Upper lobe of left lung (tissue), 6 donors: ENCODE results near the gene HSD17B2. TPM values are rescaled to one million over a fixed set of nuclear protein-coding genes. Genes with fewer than 3 reads are reported as not detected.
A peak's percentile ranks its signal among the peaks of the same experiment; 100 is the strongest.

Experiments
- ATAC-seq, 2 donors: fragments of 200-7000 bp; cut with Tn5 transposase; one replicate each; pipeline ENCODE4 v1.9.1; 2022; ENCODE audit warnings: mild to moderate bottlenecking in 2 of 2, moderate library complexity in 2 of 2; ENCODE audit not compliant: low FRiP score in 2 of 2
- DNase-seq, 2 donors: peaks; one replicate each; pipeline ENCODE4 v3.0.0-alpha.2; 2019 to 2020
- H3K27ac ChIP-seq, 4 donors: fragments of 200-600 bp; sonication (generic); one replicate each; pipeline ENCODE4 v1.5.1; 2016 to 2019
- H3K27me3 ChIP-seq, 4 donors: fragments of 200-600 bp; sonication (generic); one replicate each; pipeline ENCODE4 v1.5.1; 2017 to 2019
- H3K36me3 ChIP-seq, 4 donors: fragments of 200-600 bp; sonication (generic); one replicate each; pipeline ENCODE4 v1.5.1; 2016 to 2019
- H3K4me1 ChIP-seq, 4 donors: fragments of 200-600 bp; sonication (generic); one replicate each; pipeline ENCODE4 v1.5.1; 2018 to 2019
- H3K4me3 ChIP-seq, 4 donors: fragments of 200-600 bp; sonication (generic); one replicate each; pipeline ENCODE4 v1.5.1; 2017 to 2019; ENCODE audit warnings: mild to moderate bottlenecking in 2 of 4, moderate library complexity in 1 of 4
- H3K9me3 ChIP-seq, 4 donors: fragments of 200-600 bp; sonication (generic); one replicate each; pipeline ENCODE4 v1.5.1; 2018 to 2019
- CTCF ChIP-seq, 6 experiments: fragments of 450-650 bp in 4 of 6; fragments of 200-600 bp in 2 of 6; sonication (generic) in 2 of 6; IDR thresholded peaks; one replicate each; pipeline ENCODE4 v1.5.1; 2016 to 2019; ENCODE audit warnings: antibody characterized with exemption in 6 of 6
- EP300 ChIP-seq, 4 donors: sonication (generic); formaldehyde crosslinking; IDR thresholded peaks; one replicate each; pipeline ENCODE4 v1.5.1; 2017; ENCODE audit warnings: antibody characterized with exemption in 4 of 4, control low read depth in 2 of 4
- POLR2A ChIP-seq, 4 donors: fragments of 450-650 bp; IDR thresholded peaks; one replicate each; pipeline ENCODE4 v1.5.1; 2016 to 2017; ENCODE audit warnings: antibody characterized with exemption in 4 of 4, mild to moderate bottlenecking in 2 of 4
- POLR2AphosphoS5 ChIP-seq, 2 donors: sonication (generic); formaldehyde crosslinking; IDR thresholded peaks; one replicate each; pipeline ENCODE4 v1.5.1; 2017; ENCODE audit warnings: antibody characterized with exemption in 2 of 2
- WGBS, 2 donors: methylation state at CpG; one replicate each; pipeline ENCODE4 v1.1.5; 2017 to 2018; 5-methylcytosine and 5-hydroxymethylcytosine counted together
- total RNA-seq, 6 donors: library from RNA; depleted of rRNA in 4 of 6; stranded (reverse); fragments of >200 nt in 4 of 6; gene quantifications; one replicate each; pipeline versions ENCODE4 v1.1.0 to v1.2.1, GENCODE V29; 2016 to 2021
- donor health status: DM: no; HTN: no; CAD: no; lungs with moderate emphysema.
- donor health status: DM: no; HTN: yes; CAD: no; lungs with severe emphysema.

The HSD17B2 gene
- total RNA-seq, 6 donors from 2014 or later = 0.49 to 2.0 (median 1.4) TPM; not detected in 2

GRCh38 chr16:81995651-81996050 lies 39.4 kb upstream of the HSD17B2 start:
- Histone ChIP-seq H3K36me3 (peaks cover 0 to 12% (median 0%) of the 10 kb centered on the region in 4 donors), H3K27me3 (no peaks in the 10 kb centered on the region), H3K9me3 (no peaks in the 10 kb centered on the region), H3K4me1 (peaks cover 10 to 22% (median 14%) of the 10 kb centered on the region in 4 donors), H3K27ac (peak overlapping the region in 2 of 4 donors; percentile 20 to 67), H3K4me3 (no peak overlapping the region)
- no peak for TF ChIP-seq POLR2AphosphoS5 (IDR thresholded peaks at IDR 0.05)
- no peak for ATAC-seq
- WGBS, 2 donors = 65 to 73% methylated on average over 3 of the region's 3 CpGs
- no peak for DNase-seq

- H3K36me3 ChIP-seq = peaks cover 0 to 12% (median 0%) of the 10 kb centered on the region in 4 donors
- H3K4me1 ChIP-seq = peaks cover 10 to 22% (median 14%) of the 10 kb centered on the region in 4 donors
- TF ChIP-seq CTCF (IDR thresholded peaks at IDR 0.05) (peak in 3 of 6 experiments; percentile 13 to 23 (median 16)), POLR2AphosphoS5 (IDR thresholded peaks at IDR 0.05) (no peak)
- DNase-seq = no peak
- peak overlapping the region; percentile 24 to 67 (median 38) for H3K27ac ChIP-seq
- 65 to 67% methylated on average over 11 of the region's 11 CpGs for WGBS, 2 donors
- no peaks in the 10 kb centered on the region for H3K27me3 ChIP-seq
- H3K4me3 ChIP-seq = no peak overlapping the region
- no peak for ATAC-seq
- H3K9me3 ChIP-seq = no peaks in the 10 kb centered on the region
These were observed 38.2 kb upstream of the HSD17B2 start for GRCh38 chr16:81996664-81997509.

- TF ChIP-seq POLR2A (IDR thresholded peaks at IDR 0.05) = no peak
- no peak for TF ChIP-seq POLR2AphosphoS5 (IDR thresholded peaks at IDR 0.05)
- no peak for TF ChIP-seq EP300 (IDR thresholded peaks at IDR 0.05)
- TF ChIP-seq CTCF (IDR thresholded peaks at IDR 0.05) = no peak
- H3K9me3 ChIP-seq = no peaks in the 10 kb centered on the region
- no peak overlapping the region for H3K4me3 ChIP-seq
- ATAC-seq (peak in 1 of 2 donors; percentile 44), DNase-seq (no peak)
- peak overlapping the region in 3 of 4 donors; percentile 6 to 28 (median 8) for H3K27ac ChIP-seq
- no peaks in the 10 kb centered on the region for H3K27me3 ChIP-seq
- peaks cover 0 to 12% (median 0%) of the 10 kb centered on the region in 4 donors for H3K36me3 ChIP-seq
- WGBS, 2 donors = 53 to 60% methylated on average over 2 of the region's 2 CpGs
- peaks cover 10 to 22% (median 14%) of the 10 kb centered on the region in 4 donors for H3K4me1 ChIP-seq
These were observed 37.3 kb upstream of the HSD17B2 start for GRCh38 chr16:81997738-81998137.

- WGBS, 2 donors = 91% methylated on average over 3 of the region's 3 CpGs
- H3K4me3 ChIP-seq = no peak overlapping the region
- no peak overlapping the region for H3K27ac ChIP-seq
- H3K9me3 ChIP-seq = no peaks in the 10 kb centered on the region
- ATAC-seq = no peak
- H3K27me3 ChIP-seq = no peaks in the 10 kb centered on the region
- H3K36me3 ChIP-seq = peaks cover 0 to 12% (median 0%) of the 10 kb centered on the region in 4 donors
- TF ChIP-seq POLR2A (IDR thresholded peaks at IDR 0.05) (no peak), EP300 (IDR thresholded peaks at IDR 0.05) (no peak), CTCF (IDR thresholded peaks at IDR 0.05) (no peak), POLR2AphosphoS5 (IDR thresholded peaks at IDR 0.05) (no peak)
- no peak for DNase-seq
- H3K4me1 ChIP-seq = peaks cover 0 to 4% (median 2%) of the 10 kb centered on the region in 4 donors
These were observed 32.2 kb upstream of the HSD17B2 start for GRCh38 chr16:82002831-82003230.

- 88 to 93% methylated on average over 5 of the region's 5 CpGs for WGBS, 2 donors
These were observed 30.5 kb upstream of the HSD17B2 start for GRCh38 chr16:82004601-82005000.

More at GRCh38 chr16:82004601-82005000, 30.5 kb upstream of the HSD17B2 start:
- H3K27ac ChIP-seq = no peak overlapping the region
- DNase-seq (no peak), ATAC-seq (no peak)
- peaks cover 0 to 8% (median 7%) of the 10 kb centered on the region in 4 donors for H3K9me3 ChIP-seq
- H3K27me3 ChIP-seq = no peaks in the 10 kb centered on the region
- H3K36me3 ChIP-seq = peaks cover 0 to 9% (median 0%) of the 10 kb centered on the region in 4 donors
- no peaks in the 10 kb centered on the region for H3K4me1 ChIP-seq
- TF ChIP-seq CTCF (IDR thresholded peaks at IDR 0.05) = no peak
- no peak for TF ChIP-seq POLR2A (IDR thresholded peaks at IDR 0.05)
- TF ChIP-seq POLR2AphosphoS5 (IDR thresholded peaks at IDR 0.05) = no peak
- no peak for TF ChIP-seq EP300 (IDR thresholded peaks at IDR 0.05)
- H3K4me3 ChIP-seq = no peak overlapping the region
